Smooth muscle cell (in vitro differentiated cells): ENCODE data around the gene ZZZ3. TPM values are rescaled to one million over a fixed set of nuclear protein-coding genes. Genes with fewer than 3 reads are reported as not detected.
A peak's percentile ranks its signal among the peaks of the same experiment; 100 is the strongest.

Experiments used
- DNase-seq: peaks from one replicate; lab custom pipeline; 2025; ENCODE audit not compliant: unreplicated experiment; lab: John Stamatoyannopoulos, UW
- H2AFZ ChIP-seq: fragments of 200-600 bp; sonication (generic); 2 replicates; pipeline ENCODE4 v1.6.0; 2016; ENCODE audit warnings: antibody characterized with exemption, low read depth, mild to moderate bottlenecking
- H3F3A ChIP-seq: fragments of 200-600 bp; sonication (generic); 2 replicates; pipeline ENCODE4 v1.6.0; 2017; ENCODE audit warnings: antibody characterized with exemption, low read depth
- H3K27ac ChIP-seq: fragments of 200-600 bp; sonication (generic); 2 replicates; pipeline ENCODE4 v1.5.1; 2016; ENCODE audit warnings: low read depth, mild to moderate bottlenecking
- H3K27me3 ChIP-seq: fragments of 200-600 bp; sonication (generic); 2 replicates; pipeline ENCODE4 v1.6.1; 2016; ENCODE audit warnings: low read depth, mild to moderate bottlenecking
- H3K36me3 ChIP-seq: fragments of 200-600 bp; sonication (generic); 2 replicates; pipeline ENCODE4 v1.5.1; 2016; ENCODE audit warnings: low read depth
- H3K4me1 ChIP-seq: fragments of 200-600 bp; sonication (generic); 2 replicates; pipeline ENCODE4 v1.5.1; 2016; ENCODE audit warnings: low read depth
- H3K4me2 ChIP-seq: fragments of 200-600 bp; sonication (generic); 2 replicates; pipeline ENCODE4 v1.6.0; 2016; ENCODE audit warnings: mild to moderate bottlenecking
- H3K4me3 ChIP-seq: fragments of 200-600 bp; sonication (generic); 2 replicates; pipeline ENCODE4 v1.5.1; 2016; ENCODE audit warnings: mild to moderate bottlenecking
- H3K79me2 ChIP-seq: fragments of 200-600 bp; sonication (generic); 2 replicates; pipeline ENCODE4 v1.6.0; 2016; ENCODE audit warnings: low read depth, mild to moderate bottlenecking
- H3K9ac ChIP-seq: fragments of 200-600 bp; sonication (generic); 2 replicates; pipeline ENCODE4 v1.6.0; 2016; ENCODE audit warnings: low read depth
- H3K9me3 ChIP-seq: fragments of 200-600 bp; sonication (generic); replicated peaks from 2 replicates; pipeline ENCODE4 v1.5.1; 2016; ENCODE audit warnings: low read depth
- H4K20me1 ChIP-seq: fragments of 200-600 bp; sonication (generic); 2 replicates; pipeline ENCODE4 v1.6.0; 2016; ENCODE audit warnings: low read depth
- CTCF ChIP-seq: fragments of 200-600 bp; sonication (generic); IDR thresholded peaks from 2 replicates; pipeline ENCODE4 v1.5.1; 2017; ENCODE audit warnings: borderline replicate concordance, mild to moderate bottlenecking, antibody characterized with exemption; ENCODE audit not compliant: insufficient read depth, poor library complexity, severe bottlenecking
- WGBS: methylation state at CpG from one replicate; pipeline ENCODE4 v1.1.7; 2016; ENCODE audit warnings: low lambda C conversion rate; 5-methylcytosine and 5-hydroxymethylcytosine counted together
- polyA plus RNA-seq: library from polyadenylated mRNA; unstranded; fragments of >200 nt; fragmentation: Nextera tagmentation; extraction: Ambion mirVana; gene quantifications from 2 replicates; pipeline ENCODE4 v1.2.1, GENCODE V29; 2016
- total RNA-seq: library from RNA; depleted of rRNA; stranded (reverse); fragments of >200 nt; gene quantifications from 2 replicates; pipeline ENCODE4 v1.2.3, GENCODE V29; 2014

The ZZZ3 gene
- total and polyA plus RNA-seq, 2 experiments from 2014 or later: 21.8 to 52.8 TPM

GRCh38 chr1:77697441-77697840 is 15.0 kb upstream of the ZZZ3 start:
- H3K36me3 ChIP-seq: no peaks in the 10 kb centered on the region
- H3K4me2 ChIP-seq: no peak overlapping the region
- H3K4me3 ChIP-seq: no peak overlapping the region
- no peaks in the 10 kb centered on the region for H4K20me1 ChIP-seq
- no peak overlapping the region for H3K9ac ChIP-seq
- no peaks in the 10 kb centered on the region for H3K27me3 ChIP-seq
- TF ChIP-seq CTCF: no peak
- H3K9me3 ChIP-seq: no peaks in the 10 kb centered on the region
- no peak for DNase-seq
- no peak overlapping the region for H2AFZ ChIP-seq
- no peaks in the 10 kb centered on the region for H3F3A ChIP-seq
- no peak overlapping the region for H3K27ac ChIP-seq
- H3K4me1 ChIP-seq: no peaks in the 10 kb centered on the region
- no peaks in the 10 kb centered on the region for H3K79me2 ChIP-seq
- WGBS: 94% methylated on average over 3 of the region's 3 CpGs

DNA sequence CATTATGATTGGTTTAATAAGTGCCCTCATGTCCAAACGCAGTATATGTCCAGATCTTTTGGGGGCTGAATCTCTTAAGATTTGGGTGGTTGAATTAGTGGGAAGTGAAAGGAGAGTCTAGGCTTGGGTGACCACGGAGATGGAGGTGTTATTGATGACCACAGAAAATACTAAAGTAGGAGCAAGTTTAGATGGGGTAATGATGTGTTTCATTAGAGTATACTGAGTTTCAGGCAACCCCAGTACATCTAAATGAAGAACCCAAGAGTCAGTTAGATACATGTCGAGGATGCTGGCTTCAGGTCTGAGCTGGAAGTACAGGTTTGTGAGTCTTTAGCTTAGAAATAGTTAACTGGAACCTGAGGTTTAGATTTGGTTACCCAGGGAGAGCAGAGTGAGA is 6.5 kb upstream of the ZZZ3 start:
- no peak for TF ChIP-seq CTCF
- no peaks in the 10 kb centered on the region for H3K79me2 ChIP-seq
- no peaks in the 10 kb centered on the region for H3K27me3 ChIP-seq
- no peaks in the 10 kb centered on the region for H4K20me1 ChIP-seq
- H3K4me3 ChIP-seq: no peak overlapping the region
- H3K9me3 ChIP-seq: no peaks in the 10 kb centered on the region
- DNase-seq: no peak
- peaks cover 8% of the 10 kb centered on the region for H3F3A ChIP-seq
- peaks cover 6% of the 10 kb centered on the region for H3K4me1 ChIP-seq
- H3K36me3 ChIP-seq: no peaks in the 10 kb centered on the region
- no peak overlapping the region for H3K27ac ChIP-seq
- 91% methylated on average over 3 of the region's 3 CpGs for WGBS
- no peak overlapping the region for H3K9ac ChIP-seq
- H2AFZ ChIP-seq: no peak overlapping the region
- no peak overlapping the region for H3K4me2 ChIP-seq

- Histone ChIP-seq H3K4me3 (peak overlapping the region; percentile 31), H3K9ac (no peak overlapping the region), H2AFZ (no peak overlapping the region), H3K36me3 (no peaks in the 10 kb centered on the region), H3F3A (peaks cover 11% of the 10 kb centered on the region), H3K27me3 (no peaks in the 10 kb centered on the region), H3K4me2 (peak overlapping the region; percentile 31), H3K27ac (no peak overlapping the region), H3K9me3 (no peaks in the 10 kb centered on the region), H4K20me1 (no peaks in the 10 kb centered on the region), H3K79me2 (no peaks in the 10 kb centered on the region), H3K4me1 (peaks cover 8% of the 10 kb centered on the region)
- no peak for DNase-seq
- peak; percentile 26 for TF ChIP-seq CTCF
- 33% methylated on average over 20 of the region's 21 CpGs for whole genome bisulfite sequencing
Observed at GRCh38 chr1:77687519-77687906, 5.1 kb upstream of the ZZZ3 start.

- Histone ChIP-seq H3K27ac (no peak overlapping the region), H3K36me3 (no peaks in the 10 kb centered on the region), H3K79me2 (peaks cover 2% of the 10 kb centered on the region), H3F3A (peaks cover 11% of the 10 kb centered on the region), H4K20me1 (no peaks in the 10 kb centered on the region), H3K9me3 (no peaks in the 10 kb centered on the region), H3K4me2 (no peak overlapping the region), H3K4me3 (no peak overlapping the region), H3K27me3 (no peaks in the 10 kb centered on the region), H3K4me1 (peaks cover 8% of the 10 kb centered on the region), H3K9ac (no peak overlapping the region), H2AFZ (no peak overlapping the region)
- no peak for DNase-seq
- TF ChIP-seq CTCF: no peak
- WGBS: 90% methylated on average over 26 of the region's 33 CpGs
Observed at GRCh38 chr1:77686796-77687518, 4.5 kb upstream of the ZZZ3 start.
